Neural crest cell (in vitro differentiated cells): ENCODE data around the gene CKAP5. TPM values are rescaled to one million over a fixed set of nuclear protein-coding genes. Genes with fewer than 3 reads are reported as not detected.

ENCODE experiments used
- DNase-seq: peaks from one replicate; pipeline ENCODE4 v3.0.0; 2021; ENCODE audit warnings: low read depth, mixed read lengths, low spot score
- H3K27ac Mint-ChIP-seq: one replicate; pipeline ENCODE4 v1.8.0; 2021; ENCODE audit warnings: mild to moderate bottlenecking, mixed read lengths; ENCODE audit not compliant: unreplicated experiment
- H3K27me3 Mint-ChIP-seq: 2 replicates; pipeline ENCODE4 v1.8.0; 2021; ENCODE audit warnings: low read depth, mild to moderate bottlenecking, mixed read lengths
- H3K36me3 Mint-ChIP-seq: 2 replicates; pipeline ENCODE4 v1.8.0; 2021; ENCODE audit warnings: low read depth, mild to moderate bottlenecking, mixed read lengths
- H3K4me1 Mint-ChIP-seq: 2 replicates; pipeline ENCODE4 v1.8.0; 2021; ENCODE audit warnings: mixed read lengths
- H3K4me3 Mint-ChIP-seq: one replicate; pipeline ENCODE4 v1.8.0; 2021; ENCODE audit warnings: mild to moderate bottlenecking, mixed read lengths
- H3K9me3 Mint-ChIP-seq: 2 replicates; pipeline ENCODE4 v1.8.0; 2021; ENCODE audit warnings: mixed read lengths
- total RNA-seq: library from RNA; stranded (reverse); gene quantifications from 2 replicates; pipeline ENCODE4 v1.2.1, GENCODE V29; 2021
- TF ChIP-seq, protein P1 (sequence below): fragments of 200-600 bp; sonication (generic); conservative IDR thresholded peaks from 2 replicates; pipeline ENCODE4 v1.5.0; 2021; ENCODE audit warnings: antibody characterized with exemption, mild to moderate bottlenecking

The CKAP5 gene
- total RNA-seq, 1 donor from 2014 or later, result 253 TPM

DNA sequence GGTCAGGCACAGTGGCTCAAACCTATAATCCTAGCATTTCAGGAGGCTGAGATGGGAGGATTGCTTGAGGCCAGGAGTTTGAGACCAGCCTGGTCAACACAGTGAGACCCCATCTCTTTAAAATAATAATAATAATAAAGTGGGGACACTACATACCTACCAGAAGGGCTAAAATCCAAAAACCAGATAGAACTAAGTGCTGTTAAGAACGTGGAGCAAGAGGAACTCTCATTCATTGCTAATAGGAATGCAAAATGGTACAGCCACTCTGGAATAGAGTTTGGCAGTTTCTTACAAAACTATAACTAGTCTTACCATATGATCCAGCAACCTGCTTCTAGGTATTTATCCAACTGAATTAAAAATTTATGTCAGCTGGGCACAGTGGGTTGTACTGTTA lies 9.6 kb downstream of the CKAP5 start:
- Mint-ChIP-seq H3K9me3 (no peaks in the 10 kb centered on the region), H3K4me1 (peaks cover 28% of the 10 kb centered on the region), H3K36me3 (no peaks in the 10 kb centered on the region), H3K27ac (no peak overlapping the region), H3K27me3 (no peaks in the 10 kb centered on the region), H3K4me3 (no peak overlapping the region)
- no peak for DNase-seq
- TF ChIP-seq, protein P1, sequence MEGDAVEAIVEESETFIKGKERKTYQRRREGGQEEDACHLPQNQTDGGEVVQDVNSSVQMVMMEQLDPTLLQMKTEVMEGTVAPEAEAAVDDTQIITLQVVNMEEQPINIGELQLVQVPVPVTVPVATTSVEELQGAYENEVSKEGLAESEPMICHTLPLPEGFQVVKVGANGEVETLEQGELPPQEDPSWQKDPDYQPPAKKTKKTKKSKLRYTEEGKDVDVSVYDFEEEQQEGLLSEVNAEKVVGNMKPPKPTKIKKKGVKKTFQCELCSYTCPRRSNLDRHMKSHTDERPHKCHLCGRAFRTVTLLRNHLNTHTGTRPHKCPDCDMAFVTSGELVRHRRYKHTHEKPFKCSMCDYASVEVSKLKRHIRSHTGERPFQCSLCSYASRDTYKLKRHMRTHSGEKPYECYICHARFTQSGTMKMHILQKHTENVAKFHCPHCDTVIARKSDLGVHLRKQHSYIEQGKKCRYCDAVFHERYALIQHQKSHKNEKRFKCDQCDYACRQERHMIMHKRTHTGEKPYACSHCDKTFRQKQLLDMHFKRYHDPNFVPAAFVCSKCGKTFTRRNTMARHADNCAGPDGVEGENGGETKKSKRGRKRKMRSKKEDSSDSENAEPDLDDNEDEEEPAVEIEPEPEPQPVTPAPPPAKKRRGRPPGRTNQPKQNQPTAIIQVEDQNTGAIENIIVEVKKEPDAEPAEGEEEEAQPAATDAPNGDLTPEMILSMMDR, result no peak

DNA sequence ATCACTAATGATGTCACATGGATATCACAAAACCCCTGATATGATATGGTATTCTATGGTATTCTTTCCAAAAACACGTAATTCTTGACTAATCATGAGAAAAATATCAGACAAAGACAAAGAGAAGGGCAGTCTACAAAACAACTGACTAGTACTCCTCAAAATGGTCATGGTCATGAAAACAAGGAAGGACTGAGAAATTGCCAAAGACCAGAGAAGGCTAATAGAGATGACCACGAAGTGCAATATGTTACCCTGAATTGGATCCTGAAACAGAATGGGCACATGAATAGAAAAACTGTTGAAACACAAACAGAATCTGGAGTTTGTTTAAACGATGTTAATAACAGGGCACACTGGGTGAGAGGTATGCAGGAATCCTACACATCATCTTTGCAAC lies 10.2 kb downstream of the CKAP5 start:
- DNase-seq, result no peak
- Mint-ChIP-seq H3K27me3 (no peaks in the 10 kb centered on the region), H3K4me3 (no peak overlapping the region), H3K36me3 (no peaks in the 10 kb centered on the region), H3K27ac (no peak overlapping the region), H3K4me1 (peaks cover 32% of the 10 kb centered on the region), H3K9me3 (no peaks in the 10 kb centered on the region)
- TF ChIP-seq, protein P1, result no peak

DNA sequence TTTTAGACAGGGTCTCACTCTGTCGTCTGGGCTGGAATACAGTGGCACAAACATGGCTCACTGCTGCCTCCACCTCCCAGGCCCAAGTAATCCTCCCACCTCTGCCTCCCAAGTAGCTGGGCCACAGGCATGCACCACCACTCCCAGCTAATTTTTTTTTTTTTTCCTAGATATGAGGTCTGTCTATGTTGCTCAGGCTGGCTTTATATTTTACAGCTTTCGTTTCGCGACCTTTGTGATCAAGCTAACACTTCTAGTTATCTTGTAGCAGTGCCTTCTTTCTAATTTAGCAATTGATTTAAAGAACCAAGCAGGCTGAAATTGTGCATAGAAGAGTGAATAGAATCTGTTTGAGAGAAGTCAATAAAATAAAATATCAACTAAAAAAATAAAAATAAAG lies 11.3 kb downstream of the CKAP5 start:
- Mint-ChIP-seq H3K4me1 (peaks cover 34% of the 10 kb centered on the region), H3K36me3 (no peaks in the 10 kb centered on the region), H3K27ac (no peak overlapping the region), H3K9me3 (no peaks in the 10 kb centered on the region), H3K27me3 (no peaks in the 10 kb centered on the region), H3K4me3 (no peak overlapping the region)
- TF ChIP-seq, protein P1, result no peak
- DNase-seq, result no peak

DNA sequence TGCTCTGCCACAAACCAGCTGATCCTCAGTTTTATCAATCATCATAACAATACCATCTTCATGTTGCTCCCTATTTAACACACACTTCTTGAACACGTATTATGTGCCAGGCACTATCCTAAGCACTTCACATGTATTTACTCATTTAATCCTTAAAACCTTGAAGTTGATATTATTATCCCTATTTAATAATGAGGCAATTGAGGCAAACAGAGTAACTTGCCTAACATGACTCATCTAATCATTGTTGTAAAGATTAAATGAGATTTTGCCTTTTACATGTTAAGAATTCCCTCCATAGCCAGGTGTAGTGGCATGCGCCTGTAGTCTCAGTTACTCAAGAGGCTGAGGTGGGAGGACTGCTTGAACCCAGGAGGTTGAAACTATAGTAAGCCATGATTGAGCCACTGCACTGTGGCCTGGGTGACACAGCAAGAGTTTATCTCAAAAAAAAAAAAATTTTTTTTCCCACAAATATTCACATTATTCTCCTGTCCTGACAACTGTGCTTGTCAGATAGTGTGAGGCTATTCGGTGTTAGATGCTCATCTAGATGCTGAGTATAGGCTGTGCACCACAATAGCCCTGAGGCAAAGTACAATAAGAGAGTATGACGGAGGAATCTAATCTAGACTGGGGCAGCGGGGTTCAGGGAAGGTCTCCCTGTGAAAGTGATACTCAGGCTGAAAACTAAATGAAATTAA lies 13.4 kb downstream of the CKAP5 start:
- Mint-ChIP-seq H3K36me3 (no peaks in the 10 kb centered on the region), H3K27ac (peak overlapping the region; percentile 1), H3K27me3 (no peaks in the 10 kb centered on the region), H3K4me3 (no peak overlapping the region), H3K4me1 (peaks cover 36% of the 10 kb centered on the region), H3K9me3 (no peaks in the 10 kb centered on the region)
- TF ChIP-seq, protein P1, result no peak
- no peak for DNase-seq

DNA sequence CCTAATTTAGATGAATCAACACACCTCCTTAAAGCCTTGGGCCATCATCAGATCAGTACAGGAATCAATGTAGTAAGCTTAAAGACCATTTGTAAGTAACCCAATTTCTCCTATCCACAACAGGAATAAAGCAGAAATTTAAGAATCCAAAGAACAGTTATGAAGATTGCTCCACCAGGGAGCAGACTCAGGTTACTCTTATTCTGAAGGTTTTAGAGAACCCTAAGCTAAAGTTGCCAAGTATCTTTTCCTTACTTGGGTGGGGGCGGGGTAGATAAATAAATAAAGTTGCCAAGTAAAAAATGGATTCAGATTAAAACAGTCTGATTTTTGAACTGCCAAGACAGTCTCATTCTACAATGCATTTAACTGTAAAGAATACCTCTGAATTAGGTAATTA lies 18.1 kb downstream of the CKAP5 start:
- Mint-ChIP-seq H3K4me1 (peaks cover 39% of the 10 kb centered on the region), H3K36me3 (no peaks in the 10 kb centered on the region), H3K4me3 (no peak overlapping the region), H3K9me3 (no peaks in the 10 kb centered on the region), H3K27me3 (no peaks in the 10 kb centered on the region), H3K27ac (no peak overlapping the region)
- TF ChIP-seq, protein P1, result no peak
- DNase-seq, result no peak
